HG03039 (cell line): ENCODE measurements around the gene CFAP92.

Experiments used
- ATAC-seq: cut with Tn5 transposase; IDR thresholded peaks from one replicate; pipeline ENCODE4 v1.9.1; 2021; ENCODE audit warnings: mild to moderate bottlenecking, moderate library complexity; ENCODE audit not compliant: unreplicated experiment

The CFAP92 gene

GRCh38 chr3:129006864-129007263 lies 13.0 kb upstream of the CFAP92 start:
- ATAC-seq, result no peak

- no peak for ATAC-seq
These were observed 11.8 kb upstream of the CFAP92 start for GRCh38 chr3:129005526-129006303.

GRCh38 chr3:129004639-129005295 lies 10.9 kb upstream of the CFAP92 start:
- no peak for ATAC-seq

- no peak for ATAC-seq
These were observed 9.8 kb upstream of the CFAP92 start for GRCh38 chr3:129003578-129004112.

- ATAC-seq, result no peak
These were observed 9.0 kb upstream of the CFAP92 start for GRCh38 chr3:129002573-129003569.

GRCh38 chr3:129001806-129002572 lies 8.1 kb upstream of the CFAP92 start:
- ATAC-seq, result no peak

- no peak for ATAC-seq
These were observed 7.4 kb upstream of the CFAP92 start, which contains the start of gene EFCC1 for GRCh38 chr3:129001101-129001805. Gene EFCC1, plus strand, starts transcription at chr3:129001304. Its CDS starts 325 bp downstream, at chr3:129001629.

GRCh38 chr3:129000742-129001100 lies 6.8 kb upstream of the CFAP92 start:
- no peak for ATAC-seq

GRCh38 chr3:128999102-128999501 lies 5.2 kb upstream of the CFAP92 start:
- ATAC-seq, result no peak

- ATAC-seq, result no peak
These were observed 4.7 kb upstream of the CFAP92 start for GRCh38 chr3:128998561-128998960.

GRCh38 chr3:128997486-128998133 lies 3.7 kb upstream of the CFAP92 start:
- no peak for ATAC-seq

- ATAC-seq, result no peak
These were observed 2.9 kb upstream of the CFAP92 start for GRCh38 chr3:128996726-128997125.

GRCh38 chr3:128996200-128996599 lies 2.3 kb upstream of the CFAP92 start:
- no peak for ATAC-seq

- no peak for ATAC-seq
These were observed 1.9 kb upstream of the CFAP92 start for GRCh38 chr3:128995737-128996136.

- no peak for ATAC-seq
These were observed 988 bp upstream of the CFAP92 start for GRCh38 chr3:128994581-128995546.

GRCh38 chr3:128994173-128994512 lies 267 bp upstream of the CFAP92 start:
- no peak for ATAC-seq

- ATAC-seq, result no peak
These were observed 883 bp downstream of the CFAP92 start for GRCh38 chr3:128992926-128993460.
